Vagina (tissue), 2 donors: Measurements from ENCODE around the gene RASSF7. TPM values are rescaled to one million over a fixed set of nuclear protein-coding genes. Genes with fewer than 3 reads are reported as not detected.

Experiments
- DNase-seq, 2 donors: peaks; one replicate each; pipeline ENCODE4 v3.0.0-alpha.2; 2017; ENCODE audit errors: extremely low spot score in 2 of 2
- H3K27ac ChIP-seq: fragments of 200-600 bp; sonication (generic); one replicate; pipeline ENCODE4 v1.5.1; 2019
- H3K27me3 ChIP-seq: fragments of 200-600 bp; sonication (generic); one replicate; pipeline ENCODE4 v1.5.1; 2019
- H3K36me3 ChIP-seq, 2 donors: fragments of 200-600 bp; sonication (generic); one replicate each; pipeline ENCODE4 v1.5.1; 2017 to 2019
- H3K4me1 ChIP-seq: fragments of 200-600 bp; sonication (generic); one replicate; pipeline ENCODE4 v1.5.1; 2019
- H3K4me3 ChIP-seq, 2 donors: fragments of 200-600 bp; sonication (generic); 1 replicate in 1 of 2; 2 replicates in 1 of 2; pipeline ENCODE4 v1.5.1; 2016 to 2019
- H3K9me3 ChIP-seq: fragments of 200-600 bp; sonication (generic); one replicate; pipeline ENCODE4 v1.5.1; 2019
- POLR2A ChIP-seq, 2 donors: fragments of 450-650 bp; IDR thresholded peaks; one replicate each; pipeline ENCODE4 v1.6.1; 2017; ENCODE audit warnings: antibody characterized with exemption in 2 of 2, mild to moderate bottlenecking in 2 of 2, moderate library complexity in 2 of 2
- POLR2AphosphoS5 ChIP-seq, 2 donors: sonication (generic); formaldehyde crosslinking; IDR thresholded peaks; one replicate each; pipeline ENCODE4 v1.9.0; 2017; ENCODE audit warnings: antibody characterized with exemption in 2 of 2, mild to moderate bottlenecking in 2 of 2, low read depth in 1 of 2; ENCODE audit not compliant: insufficient read depth in 1 of 2
- intact Hi-C: fragments of 100-400 bp; cut with DNase I; formaldehyde crosslinking; loops from one replicate; pipeline ENCODE4 v1.15.1; 2023
- total RNA-seq: library from RNA; depleted of rRNA; stranded (reverse); fragments of >200 nt; gene quantifications from one replicate; pipeline ENCODE4 v1.2.3, GENCODE V29; 2016
- TF ChIP-seq, protein P1 (sequence below), 3 experiments: fragments of 450-650 bp in 2 of 3; fragments of 200-600 bp in 1 of 3; sonication (generic) in 1 of 3; IDR thresholded peaks; one replicate each; pipeline ENCODE4 v1.5.1; 2017 to 2019; ENCODE audit warnings: antibody characterized with exemption in 3 of 3, mild to moderate bottlenecking in 2 of 3, moderate library complexity in 2 of 3

RASSF7 gene
- total RNA-seq, 1 donor from 2014 or later: 14.7 TPM

GRCh38 chr11:607020-607780 lies 46.4 kb downstream of the RASSF7 start:
- peak overlapping the region; percentile 4 for H3K27ac ChIP-seq
- intact Hi-C loops: no loop called here

GRCh38 chr11:607971-608659 lies 47.3 kb downstream of the RASSF7 start:
- no peaks in the 10 kb centered on the region for H3K9me3 ChIP-seq
- peaks cover 4% of the 10 kb centered on the region for H3K4me1 ChIP-seq
- H3K27me3 ChIP-seq: no peaks in the 10 kb centered on the region
- intact Hi-C loops: no loop called here
- no peak overlapping the region for H3K27ac ChIP-seq
- no peak for TF ChIP-seq POLR2A (IDR thresholded peaks at IDR 0.05)
- TF ChIP-seq, protein P1, sequence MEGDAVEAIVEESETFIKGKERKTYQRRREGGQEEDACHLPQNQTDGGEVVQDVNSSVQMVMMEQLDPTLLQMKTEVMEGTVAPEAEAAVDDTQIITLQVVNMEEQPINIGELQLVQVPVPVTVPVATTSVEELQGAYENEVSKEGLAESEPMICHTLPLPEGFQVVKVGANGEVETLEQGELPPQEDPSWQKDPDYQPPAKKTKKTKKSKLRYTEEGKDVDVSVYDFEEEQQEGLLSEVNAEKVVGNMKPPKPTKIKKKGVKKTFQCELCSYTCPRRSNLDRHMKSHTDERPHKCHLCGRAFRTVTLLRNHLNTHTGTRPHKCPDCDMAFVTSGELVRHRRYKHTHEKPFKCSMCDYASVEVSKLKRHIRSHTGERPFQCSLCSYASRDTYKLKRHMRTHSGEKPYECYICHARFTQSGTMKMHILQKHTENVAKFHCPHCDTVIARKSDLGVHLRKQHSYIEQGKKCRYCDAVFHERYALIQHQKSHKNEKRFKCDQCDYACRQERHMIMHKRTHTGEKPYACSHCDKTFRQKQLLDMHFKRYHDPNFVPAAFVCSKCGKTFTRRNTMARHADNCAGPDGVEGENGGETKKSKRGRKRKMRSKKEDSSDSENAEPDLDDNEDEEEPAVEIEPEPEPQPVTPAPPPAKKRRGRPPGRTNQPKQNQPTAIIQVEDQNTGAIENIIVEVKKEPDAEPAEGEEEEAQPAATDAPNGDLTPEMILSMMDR (IDR thresholded peaks at IDR 0.05): no peak
- TF ChIP-seq POLR2AphosphoS5 (IDR thresholded peaks at IDR 0.05; ENCODE audit: insufficient read depth in 1 of 2, low read depth in 1 of 2): peak in 1 of 2 donors; percentile 6
- DNase-seq: no peak
- H3K36me3 ChIP-seq: peaks cover 0 to 96% of the 10 kb centered on the region in 2 donors
- H3K4me3 ChIP-seq: no peak overlapping the region

More at GRCh38 chr11:607020-607780, 46.4 kb downstream of the RASSF7 start:
- DNase-seq: no peak
- Histone ChIP-seq H3K36me3 (peaks cover 0 to 97% of the 10 kb centered on the region in 2 donors), H3K4me3 (no peak overlapping the region), H3K4me1 (no peaks in the 10 kb centered on the region), H3K27me3 (no peaks in the 10 kb centered on the region), H3K9me3 (no peaks in the 10 kb centered on the region)
- TF ChIP-seq, protein P1 (IDR thresholded peaks at IDR 0.05): no peak
- TF ChIP-seq POLR2AphosphoS5 (IDR thresholded peaks at IDR 0.05; ENCODE audit: insufficient read depth in 1 of 2, low read depth in 1 of 2) (no peak), POLR2A (IDR thresholded peaks at IDR 0.05) (no peak)

DNA sequence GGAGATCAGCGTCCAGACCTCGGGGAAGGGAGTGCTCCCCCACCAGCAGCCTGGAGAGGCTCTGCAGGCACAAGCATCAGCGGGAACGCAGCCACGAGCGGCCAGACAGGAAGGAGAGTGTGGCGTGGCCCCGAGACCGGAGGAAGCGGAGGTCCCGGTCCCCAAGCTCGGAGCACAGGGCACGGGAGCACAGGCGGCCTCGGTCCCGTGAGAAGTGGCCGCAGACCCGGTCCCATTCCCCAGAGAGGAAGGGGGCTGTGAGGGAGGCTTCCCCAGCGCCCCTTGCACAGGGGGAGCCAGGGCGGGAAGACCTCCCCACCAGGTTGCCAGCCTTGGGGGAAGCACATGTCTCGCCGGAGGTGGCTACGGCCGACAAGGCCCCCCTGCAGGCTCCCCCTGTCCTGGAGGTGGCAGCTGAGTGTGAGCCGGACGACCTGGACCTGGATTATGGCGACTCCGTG lies 48.1 kb downstream of the RASSF7 start:
- Histone ChIP-seq H3K36me3 (peaks cover 0 to 92% of the 10 kb centered on the region in 2 donors), H3K4me3 (no peak overlapping the region), H3K27ac (no peak overlapping the region), H3K9me3 (no peaks in the 10 kb centered on the region), H3K27me3 (no peaks in the 10 kb centered on the region), H3K4me1 (peaks cover 11% of the 10 kb centered on the region)
- intact Hi-C loops: no loop called here
- DNase-seq: no peak
- no peak for TF ChIP-seq POLR2A (IDR thresholded peaks at IDR 0.05)
- no peak for TF ChIP-seq POLR2AphosphoS5 (IDR thresholded peaks at IDR 0.05; ENCODE audit: insufficient read depth in 1 of 2, low read depth in 1 of 2)
- TF ChIP-seq, protein P1 (IDR thresholded peaks at IDR 0.05): no peak

GRCh38 chr11:609341-609811 lies 48.6 kb downstream of the RASSF7 start:
- no peaks in the 10 kb centered on the region for H3K27me3 ChIP-seq
- no peaks in the 10 kb centered on the region for H3K9me3 ChIP-seq
- peaks cover 17% of the 10 kb centered on the region for H3K4me1 ChIP-seq
- peaks cover 0 to 87% of the 10 kb centered on the region in 2 donors for H3K36me3 ChIP-seq
- TF ChIP-seq POLR2A (IDR thresholded peaks at IDR 0.05): no peak
- TF ChIP-seq POLR2AphosphoS5 (IDR thresholded peaks at IDR 0.05; ENCODE audit: insufficient read depth in 1 of 2, low read depth in 1 of 2): no peak
- TF ChIP-seq, protein P1 (IDR thresholded peaks at IDR 0.05): no peak
- H3K4me3 ChIP-seq: no peak overlapping the region
- intact Hi-C loops: no loop called here
- DNase-seq: no peak
- H3K27ac ChIP-seq: no peak overlapping the region
